Measurements from ENCODE around the gene TRIM32. TPM values are rescaled to one million over a fixed set of nuclear protein-coding genes. Genes with fewer than 3 reads are reported as not detected.

Gene TRIM32
- polyA plus RNA-seq, 3 donors: 0.40 to 1.4 (median 1.3) TPM

GRCh38 chr9:116700882-116701865 is 14.1 kb downstream of the TRIM32 start:
- Mint-ChIP-seq H3K4me3 (no peak overlapping the region), H3K4me1 (no peaks in the 10 kb centered on the region), H3K27me3 (ENCODE audit: low read depth in 3 of 3) (no peaks in the 10 kb centered on the region), H3K36me3 (peaks cover 20 to 21% of the 10 kb centered on the region in 2 donors), H3K27ac (no peak overlapping the region), H3K9me3 (peaks cover 0 to 7% (median 1%) of the 10 kb centered on the region in 7 donors)
- H3K79me2 ChIP-seq (ENCODE audit: insufficient read depth, low read length): no peaks in the 10 kb centered on the region
- no peak overlapping the region for H3K4me3 ChIP-seq (replicated peaks in 1 of 3; ENCODE audit: low read depth in 2 of 3, low read length in 3 of 3)
- H3K36me3 ChIP-seq (replicated peaks in 1 of 2; ENCODE audit: control insufficient read depth in 1 of 2, insufficient read depth in 2 of 2, low read length in 2 of 2): peaks cover 13 to 25% of the 10 kb centered on the region in 2 donors
- no peak for DNase-seq
- H3K9ac ChIP-seq (ENCODE audit: insufficient read depth, low read length, poor library complexity, severe bottlenecking): no peak overlapping the region
- intact Hi-C loops (cut with micrococcal nuclease): no loop called here
- H4K20me1 ChIP-seq (ENCODE audit: insufficient read depth, low read length): no peaks in the 10 kb centered on the region
- WGBS (ENCODE audit: insufficient coverage): no CpG with 5 or more reads among the region's 2 CpGs
- no peak overlapping the region for H3K27ac ChIP-seq (ENCODE audit: low read depth in 1 of 2, low read length in 2 of 2)
- no peaks in the 10 kb centered on the region for H3K4me1 ChIP-seq (ENCODE audit: control insufficient read depth in 1 of 2, insufficient read depth in 2 of 2, low read length in 2 of 2)
- no peak for TF ChIP-seq CTCF (IDR thresholded peaks at IDR 0.05)
- H3K9me3 ChIP-seq (replicated peaks in 1 of 2; ENCODE audit: control insufficient read depth in 1 of 2, insufficient read depth in 1 of 2, low read length in 2 of 2): no peaks in the 10 kb centered on the region
- no peak overlapping the region for H2AFZ ChIP-seq (ENCODE audit: insufficient read depth, low read depth, low read length, poor library complexity, severe bottlenecking)
- H3K27me3 ChIP-seq (ENCODE audit: control insufficient read depth in 2 of 2, insufficient read depth in 2 of 2, low read length in 2 of 2): no peaks in the 10 kb centered on the region
- H3K4me2 ChIP-seq (replicated peaks; ENCODE audit: extremely low read depth, low read length, poor library complexity, severe bottlenecking): no peak overlapping the region

- Mint-ChIP-seq H3K27ac (no peak overlapping the region), H3K36me3 (peaks cover 20 to 21% of the 10 kb centered on the region in 2 donors)
Measured at GRCh38 chr9:116701940-116702642, 15.0 kb downstream of the TRIM32 start.

More at GRCh38 chr9:116701940-116702642, 15.0 kb downstream of the TRIM32 start:
- no peaks in the 10 kb centered on the region for H3K4me1 ChIP-seq (ENCODE audit: control insufficient read depth in 1 of 2, insufficient read depth in 2 of 2, low read length in 2 of 2)
- no CpG with 5 or more reads among the region's 2 CpGs for WGBS (ENCODE audit: insufficient coverage)
- Mint-ChIP-seq H3K27me3 (ENCODE audit: low read depth in 3 of 3) (no peaks in the 10 kb centered on the region), H3K9me3 (peaks cover 0 to 7% (median 1%) of the 10 kb centered on the region in 7 donors), H3K4me1 (no peaks in the 10 kb centered on the region), H3K4me3 (no peak overlapping the region)
- no peaks in the 10 kb centered on the region for H3K9me3 ChIP-seq (replicated peaks in 1 of 2; ENCODE audit: control insufficient read depth in 1 of 2, insufficient read depth in 1 of 2, low read length in 2 of 2)
- intact Hi-C loops (cut with micrococcal nuclease): no loop called here
- no peaks in the 10 kb centered on the region for H3K79me2 ChIP-seq (ENCODE audit: insufficient read depth, low read length)
- H3K36me3 ChIP-seq (replicated peaks in 1 of 2; ENCODE audit: control insufficient read depth in 1 of 2, insufficient read depth in 2 of 2, low read length in 2 of 2): peaks cover 13 to 25% of the 10 kb centered on the region in 2 donors
- no peak overlapping the region for H3K4me2 ChIP-seq (replicated peaks; ENCODE audit: extremely low read depth, low read length, poor library complexity, severe bottlenecking)
- H3K9ac ChIP-seq (ENCODE audit: insufficient read depth, low read length, poor library complexity, severe bottlenecking): no peak overlapping the region
- no peak for DNase-seq
- no peak overlapping the region for H3K27ac ChIP-seq (ENCODE audit: low read depth in 1 of 2, low read length in 2 of 2)
- no peak overlapping the region for H2AFZ ChIP-seq (ENCODE audit: insufficient read depth, low read depth, low read length, poor library complexity, severe bottlenecking)
- H3K27me3 ChIP-seq (ENCODE audit: control insufficient read depth in 2 of 2, insufficient read depth in 2 of 2, low read length in 2 of 2): no peaks in the 10 kb centered on the region
- H4K20me1 ChIP-seq (ENCODE audit: insufficient read depth, low read length): no peaks in the 10 kb centered on the region
- no peak for TF ChIP-seq CTCF (IDR thresholded peaks at IDR 0.05)
- H3K4me3 ChIP-seq (replicated peaks in 1 of 3; ENCODE audit: low read depth in 2 of 3, low read length in 3 of 3): no peak overlapping the region

Data from CD14-positive monocyte (primary cell).